GM12878 (cell line): ENCODE measurements around the gene TREM1. TPM values are rescaled to one million over a fixed set of nuclear protein-coding genes. Genes with fewer than 3 reads are reported as not detected.

Experiments
- ATAC-seq: fragments of 200-7000 bp; cut with Tn5 transposase; 3 replicates; pipeline ENCODE4 v1.9.1; 2020; ENCODE audit warnings: mild to moderate bottlenecking, moderate library complexity
- BruUV-seq: library from RNA; stranded (reverse); fragments of 400-500 nt; replicated peaks from 2 replicates; lab custom pipeline; 2021; lab: Mats Ljungman, UMichigan
- CTCF ChIA-PET: fragments of 300-600 bp; sonication (Branson Sonifier 250); formaldehyde crosslinking; extraction: SDS; loops from one replicate; lab custom pipeline; 2021; ENCODE audit warnings: inconsistent platforms; lab: Yijun Ruan, JAX
- POLR2A ChIA-PET: fragments of 350-600 bp; formaldehyde crosslinking; extraction: SDS; loops from one replicate; lab custom pipeline; 2021; ENCODE audit warnings: inconsistent platforms; lab: Charles Lee
- RAD21 ChIA-PET: fragments of 300-600 bp; sonication (Branson Sonifier 250); formaldehyde crosslinking; loops from one replicate; lab custom pipeline; 2023; ENCODE audit warnings: antibody characterized with exemption; ENCODE audit not compliant: unreplicated experiment; lab: Charles Lee
- SMC1A ChIA-PET: fragments of 300-600 bp; sonication (Branson Sonifier 250); formaldehyde crosslinking; loops from one replicate; lab custom pipeline; 2023; ENCODE audit not compliant: unreplicated experiment, uncharacterized antibody; lab: Charles Lee
- DNase-seq: peaks from one replicate; pipeline ENCODE4 v3.0.0-alpha.2; 2011; ENCODE audit warnings: low read depth, low spot score
- FAIRE-seq: peaks from 3 replicates; lab custom pipeline; 2011; peaks lifted over from hg19 to GRCh38; lab: Jason Lieb, UNC
- H2AFZ ChIP-seq: 2 replicates; pipeline ENCODE4 v1.6.0; 2011; ENCODE audit warnings: low read depth, low read length, control low read depth; ENCODE audit not compliant: control insufficient read depth
- H3K27ac ChIP-seq: 2 replicates; pipeline ENCODE4 v1.5.1; 2011; ENCODE audit warnings: control low read depth; ENCODE audit not compliant: control insufficient read depth, insufficient read depth
- H3K27me3 ChIP-seq, 2 experiments: replicated peaks in 1 of 2; 2 replicates each; pipeline versions ENCODE4 v1.6.0 to v1.6.1; 2011; ENCODE audit warnings: low read length in 1 of 2; ENCODE audit not compliant: control insufficient read depth in 2 of 2, insufficient read depth in 2 of 2
- H3K36me3 ChIP-seq, 2 experiments: 2 replicates each; pipeline ENCODE4 v1.5.1; 2011; ENCODE audit warnings: low read length in 1 of 2; ENCODE audit not compliant: control insufficient read depth in 2 of 2, insufficient read depth in 2 of 2
- H3K4me1 ChIP-seq: 2 replicates; pipeline ENCODE4 v1.6.1; 2011; ENCODE audit warnings: mild to moderate bottlenecking, low read length, moderate library complexity, mixed read lengths; ENCODE audit not compliant: control insufficient read depth, insufficient read depth
- H3K4me2 ChIP-seq: 2 replicates; pipeline ENCODE4 v1.6.0; 2011; ENCODE audit warnings: control low read depth; ENCODE audit not compliant: control insufficient read depth, insufficient read depth
- H3K4me3 ChIP-seq: fragments of 200-600 bp; sonication (generic); 2 replicates; pipeline ENCODE4 v1.5.1; 2016
- H3K79me2 ChIP-seq: 2 replicates; pipeline ENCODE4 v1.6.0; 2011; ENCODE audit warnings: low read length; ENCODE audit not compliant: control insufficient read depth, insufficient read depth
- H3K9ac ChIP-seq: 2 replicates; pipeline ENCODE4 v1.8.0; 2011; ENCODE audit warnings: low read length, control low read depth, mixed read lengths; ENCODE audit not compliant: control insufficient read depth, insufficient read depth
- H3K9me3 ChIP-seq: replicated peaks from 3 replicates; pipeline ENCODE4 v1.5.1; 2011; ENCODE audit warnings: mild to moderate bottlenecking, low read length; ENCODE audit not compliant: control insufficient read depth, insufficient read depth
- H4K20me1 ChIP-seq: 2 replicates; pipeline ENCODE4 v1.6.0; 2011; ENCODE audit not compliant: control insufficient read depth, insufficient read depth
- ESRRA ChIP-seq: IDR thresholded peaks from 2 replicates; pipeline ENCODE4 v1.6.1; 2012; ENCODE audit warnings: mild to moderate bottlenecking, low read length, improper control_type of control experiment
- FOXK2 ChIP-seq: fragments of 450-650 bp; IDR thresholded peaks from 2 replicates; pipeline ENCODE4 v1.6.1; 2017; ENCODE audit warnings: mild to moderate bottlenecking, moderate library complexity
- IRF4 ChIP-seq: IDR thresholded peaks from 2 replicates; pipeline ENCODE4 v1.6.1; 2011; ENCODE audit warnings: low read depth, low read length
- SP1 ChIP-seq: IDR thresholded peaks from one replicate; pipeline ENCODE4 v1.6.1; 2011; ENCODE audit warnings: low read depth, low read length
- WRNIP1 ChIP-seq: IDR thresholded peaks from 2 replicates; pipeline ENCODE4 v1.6.1; 2011; ENCODE audit warnings: low read depth, low read length, improper control_type of control experiment, borderline replicate concordance
- YY1 ChIP-seq: IDR thresholded peaks from 2 replicates; pipeline ENCODE4 v1.6.1; 2011; ENCODE audit warnings: low read depth, mild to moderate bottlenecking, low read length
- ZBTB33 ChIP-seq: fragments of 450-650 bp; IDR thresholded peaks from 2 replicates; pipeline ENCODE4 v1.6.1; 2017; ENCODE audit warnings: mild to moderate bottlenecking
- ZNF592 ChIP-seq: fragments of 450-650 bp; IDR thresholded peaks from 2 replicates; pipeline ENCODE4 v1.6.1; 2017; ENCODE audit warnings: mild to moderate bottlenecking, moderate library complexity
- ZZZ3 ChIP-seq: IDR thresholded peaks from 2 replicates; pipeline ENCODE4 v1.6.1; 2011; ENCODE audit warnings: low read depth; ENCODE audit not compliant: control insufficient read depth, insufficient read length
- WGBS: methylation state at CpG from one replicate; pipeline ENCODE4 v1.1.6; 2016; ENCODE audit warnings: low lambda C conversion rate; ENCODE audit not compliant: insufficient replicate concordance, insufficient coverage; ENCODE audit errors: missing lambda C conversion rate; 5-methylcytosine and 5-hydroxymethylcytosine counted together
- in situ Hi-C: fragments of 300-500 bp; cut with MboI; formaldehyde crosslinking; loops from 9 replicates; pipeline ENCODE4 v1.14.3; 2018; ENCODE audit warnings: mixed read lengths
- intact Hi-C: fragments of 100-400 bp; cut with micrococcal nuclease; formaldehyde crosslinking; loops from one replicate; pipeline ENCODE4 v1.14.2; 2022; ENCODE audit not compliant: unreplicated experiment
- polyA plus RNA-seq, 11 experiments: library from polyadenylated mRNA; depleted of rRNA in 4 of 11; unstranded in 6 of 11; stranded (reverse) in 5 of 11; fragments of >200 nt; fragmentation: Nextera tagmentation in 4 of 11; fragmentation: Illumina TruSeq in 1 of 11; extraction: Ambion mirVana in 4 of 11; extraction: Trizol in 1 of 11; gene quantifications; 1 replicate in 1 of 11; 2 replicates in 10 of 11; pipeline versions ENCODE4 v1.2.1 to v1.2.3, GENCODE V29; 2011 to 2016; ENCODE audit warnings: inconsistent platforms in 2 of 11, missing spikeins in 2 of 11, low read depth in 1 of 11
- total RNA-seq, 4 experiments: library from RNA; depleted of rRNA in 3 of 4; stranded (reverse); fragments of >200 nt in 3 of 4; fragmentation: Illumina TruSeq in 1 of 4; extraction: Trizol in 1 of 4; gene quantifications; 2 replicates each; pipeline versions ENCODE4 v1.2.1 to v1.2.3, GENCODE V29; 2013 to 2021

Gene TREM1
- total and polyA plus RNA-seq, 10 of the 15 experiments (the other 5 are each of a cell fraction or from before 2014, with no cell fraction given): 0.09 to 2.6 (median 0.28) TPM; not detected in 2

GRCh38 chr6:41274256-41274655 is 12.2 kb downstream of the TREM1 start (continued):
- no peak for TF ChIP-seq YY1
- no peak for TF ChIP-seq SP1
- no peak for TF ChIP-seq WRNIP1
- no peak for TF ChIP-seq ZBTB33
- no peak for TF ChIP-seq ESRRA
- no peak for TF ChIP-seq IRF4
- TF ChIP-seq ZZZ3: no peak

- BruUV-seq: no TSS peak
- DNase-seq: no peak
- intact Hi-C loops: no loop called here
- no peaks in the 10 kb centered on the region for H3K4me1 ChIP-seq
- no peak for ATAC-seq
- H3K9me3 ChIP-seq: no peaks in the 10 kb centered on the region
- 39% methylated on average over 5 of the region's 5 CpGs for WGBS
- H3K36me3 ChIP-seq: no peaks in the 10 kb centered on the region
- no peak overlapping the region for H3K4me3 ChIP-seq
- no peaks in the 10 kb centered on the region for H3K79me2 ChIP-seq
- ChIA-PET SMC1A (interaction anchor here (1.5 kb wide), 1 partner anchor 14 kb away, joined by 8 read pairs; no protein-coding TSS in a partner anchor), CTCF (interaction anchor here (1.2 to 6.7 kb wide), 2 partner anchors 46 to 182 kb away, joined by 3 to 68 read pairs; no protein-coding TSS in a partner anchor), RAD21 (interaction anchor here (1.2 kb wide), 1 partner anchor 46 kb away, joined by 4 read pairs; no protein-coding TSS in a partner anchor), POLR2A (no interaction called here)
- no peak overlapping the region for H3K27ac ChIP-seq
- H2AFZ ChIP-seq: no peak overlapping the region
- H3K4me2 ChIP-seq: no peak overlapping the region
- TF ChIP-seq FOXK2 (no peak), ZNF592 (no peak)
- H3K9ac ChIP-seq: no peak overlapping the region
- H3K27me3 ChIP-seq: no peaks in the 10 kb centered on the region; a peak in 1 of 4 replicates
- no peaks in the 10 kb centered on the region for H4K20me1 ChIP-seq
- in situ Hi-C loops: no loop called here
- FAIRE-seq: no peak
These were observed 12.8 kb downstream of the TREM1 start for GRCh38 chr6:41273714-41274113.
